A673 (cell line): ENCODE results near the gene RP2. TPM values are rescaled to one million over a fixed set of nuclear protein-coding genes. Genes with fewer than 3 reads are reported as not detected.

ENCODE experiments used
- BruUV-seq: library from RNA; stranded (reverse); fragments of 400-500 nt; replicated peaks from 2 replicates; lab custom pipeline; 2021; lab: Mats Ljungman, UMichigan
- CTCF ChIA-PET: fragments of 300-600 bp; sonication (Branson Sonifier 250); formaldehyde crosslinking; loops from one replicate; lab custom pipeline; 2022; ENCODE audit warnings: antibody characterized with exemption; lab: Charles Lee
- POLR2A ChIA-PET: fragments of 300-600 bp; sonication (Branson Sonifier 250); formaldehyde crosslinking; loops from one replicate; lab custom pipeline; 2022; ENCODE audit warnings: antibody characterized with exemption; ENCODE audit not compliant: low non-redundant PET; lab: Charles Lee
- DNase-seq: peaks from one replicate; pipeline ENCODE4 v3.0.0-alpha.2; 2015; ENCODE audit warnings: low spot score
- H3K27ac ChIP-seq: fragments of 200-600 bp; sonication (generic); 2 replicates; pipeline ENCODE4 v1.5.1; 2016; ENCODE audit warnings: mixed run types, low read depth, mild to moderate bottlenecking, mixed read lengths, antibody characterized with exemption, low read length; ENCODE audit not compliant: poor library complexity, severe bottlenecking
- H3K27me3 ChIP-seq: fragments of 200-600 bp; sonication (generic); replicated peaks from 2 replicates; pipeline ENCODE4 v1.6.1; 2017; ENCODE audit warnings: mixed run types, low read depth, mild to moderate bottlenecking, mixed read lengths, antibody characterized with exemption, low read length; ENCODE audit not compliant: insufficient read depth, poor library complexity
- H3K36me3 ChIP-seq: fragments of 200-600 bp; sonication (generic); 2 replicates; pipeline ENCODE4 v1.6.1; 2016; ENCODE audit warnings: mixed run types, mild to moderate bottlenecking, mixed read lengths, antibody characterized with exemption, low read length; ENCODE audit not compliant: insufficient read depth, poor library complexity, severe bottlenecking
- H3K4me1 ChIP-seq: fragments of 200-600 bp; sonication (generic); 2 replicates; pipeline ENCODE4 v1.6.1; 2017; ENCODE audit warnings: mixed run types, mild to moderate bottlenecking, mixed read lengths, antibody characterized with exemption, low read length; ENCODE audit not compliant: insufficient read depth, poor library complexity, severe bottlenecking
- H3K4me3 ChIP-seq: fragments of 200-600 bp; sonication (generic); 2 replicates; pipeline ENCODE4 v1.5.1; 2016; ENCODE audit warnings: low read depth, mixed run types, mild to moderate bottlenecking, mixed read lengths, low read length; ENCODE audit not compliant: poor library complexity, severe bottlenecking
- H3K9me3 ChIP-seq: fragments of 200-600 bp; sonication (generic); 2 replicates; pipeline ENCODE4 v1.6.1; 2016; ENCODE audit warnings: mixed run types, low read depth, mild to moderate bottlenecking, mixed read lengths, antibody characterized with exemption, low read length; ENCODE audit not compliant: poor library complexity, severe bottlenecking
- CTCF ChIP-seq: fragments of 300-800, 200-600 bp; sonication (generic); conservative IDR thresholded peaks from 2 replicates; pipeline ENCODE4 v1.5.1; 2017; ENCODE audit warnings: low read depth, mild to moderate bottlenecking, antibody characterized with exemption, low read length, moderate library complexity, mixed read lengths
- EZH2 ChIP-seq: fragments of 200-600 bp; sonication (generic); IDR thresholded peaks from 2 replicates; pipeline ENCODE4 v1.6.1; 2017; ENCODE audit warnings: borderline replicate concordance, low read depth, mild to moderate bottlenecking, mixed read lengths, antibody characterized with exemption, low read length; ENCODE audit not compliant: poor library complexity, severe bottlenecking
- intact Hi-C: fragments of 100-400 bp; cut with micrococcal nuclease; formaldehyde crosslinking; loops from one replicate; pipeline ENCODE4 v1.10.0; 2022; ENCODE audit not compliant: unreplicated experiment
- total RNA-seq: library from RNA; stranded (reverse); gene quantifications from 2 replicates; pipeline ENCODE4 v1.2.3, GENCODE V29; 2021

Gene RP2
- total RNA-seq, 1 experiment from 2014 or later = 24.7 TPM

DNA sequence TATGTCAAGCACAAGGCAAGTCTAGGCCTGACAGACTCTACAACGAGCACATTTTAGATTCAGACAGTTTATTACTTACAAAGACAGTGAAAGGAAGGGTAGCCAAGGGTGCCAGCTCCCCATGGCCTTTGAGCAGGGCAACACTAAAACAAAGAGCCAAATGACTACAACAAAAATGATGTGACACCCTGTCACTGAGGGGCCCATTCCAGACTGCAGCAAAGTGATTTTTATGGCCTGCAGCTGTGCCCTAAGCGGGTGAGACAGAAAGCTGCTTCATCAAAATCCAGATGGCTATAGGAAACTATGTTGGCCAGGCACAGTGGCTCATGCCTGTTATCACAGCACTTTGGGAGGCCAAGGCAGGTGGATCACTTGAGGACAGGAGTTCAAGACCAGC is 13.4 kb upstream of the RP2 start:
- BruUV-seq = no TSS peak
- Histone ChIP-seq H3K27me3 (no peaks in the 10 kb centered on the region), H3K4me3 (no peak overlapping the region), H3K4me1 (no peaks in the 10 kb centered on the region), H3K27ac (no peak overlapping the region), H3K36me3 (no peaks in the 10 kb centered on the region), H3K9me3 (no peaks in the 10 kb centered on the region)
- intact Hi-C loops = no loop called here
- no peak for TF ChIP-seq CTCF
- ChIA-PET POLR2A (no interaction called here), CTCF (no interaction called here)
- no peak for DNase-seq

DNA sequence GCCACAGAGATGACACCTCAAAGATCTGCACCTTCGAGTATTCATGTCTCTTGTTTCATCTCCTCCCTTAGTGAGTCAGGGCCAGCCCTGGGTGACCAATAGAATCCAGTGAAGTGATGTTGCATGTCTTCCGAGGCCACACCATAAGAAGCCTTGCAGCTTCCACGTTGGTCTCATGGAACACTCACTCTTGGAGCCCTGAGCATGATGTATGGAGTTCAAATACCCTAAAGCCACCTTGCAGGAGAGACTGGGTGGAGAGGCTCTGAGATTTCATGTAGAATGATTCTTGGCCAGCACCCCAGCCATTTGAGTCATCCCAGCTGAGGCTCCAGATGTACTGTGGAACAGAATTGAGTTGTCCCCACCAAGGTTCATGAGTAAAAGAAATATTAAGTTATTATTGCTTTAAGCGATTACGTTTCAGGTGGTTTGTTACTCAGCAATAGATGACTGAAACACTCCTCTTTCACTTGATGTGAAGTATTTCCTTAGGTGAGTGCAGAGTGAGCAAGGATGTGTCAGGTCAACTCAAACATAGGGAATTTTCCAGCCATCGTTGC is 5.0 kb upstream of the RP2 start:
- H3K27me3 ChIP-seq = no peaks in the 10 kb centered on the region
- TF ChIP-seq CTCF (no peak), EZH2 (no peak)
- no TSS peak for BruUV-seq
- DNase-seq = no peak
- intact Hi-C loops = no loop called here
- no peak overlapping the region for H3K4me3 ChIP-seq
- no peaks in the 10 kb centered on the region for H3K36me3 ChIP-seq
- no peaks in the 10 kb centered on the region for H3K9me3 ChIP-seq
- ChIA-PET POLR2A (no interaction called here), CTCF (no interaction called here)
- no peak overlapping the region for H3K27ac ChIP-seq
- no peaks in the 10 kb centered on the region for H3K4me1 ChIP-seq

- intact Hi-C loops = loop anchor here (5.0 kb wide), 1 partner anchor 64 kb away; no protein-coding TSS in a partner anchor
- POLR2A ChIA-PET = no interaction called here
These were observed 979 bp downstream of the RP2 start for GRCh38 chrX:46837558-46838485.

More at GRCh38 chrX:46837558-46838485, 979 bp downstream of the RP2 start:
- H3K36me3 ChIP-seq = no peaks in the 10 kb centered on the region
- no peaks in the 10 kb centered on the region for H3K4me1 ChIP-seq
- BruUV-seq = TSS peak; percentile 57
- no peaks in the 10 kb centered on the region for H3K27me3 ChIP-seq
- no peaks in the 10 kb centered on the region for H3K9me3 ChIP-seq
- H3K4me3 ChIP-seq = peak overlapping the region; percentile 87
- DNase-seq = no peak
- CTCF ChIA-PET = interaction anchor here (1.0 kb wide), 1 partner anchor 65 kb away, joined by 3 read pairs; no protein-coding TSS in a partner anchor
- H3K27ac ChIP-seq = peak overlapping the region; percentile 82
- no peak for TF ChIP-seq CTCF
- TF ChIP-seq EZH2 = no peak
